WERI-Rb-1 (cell line): ENCODE results near the gene CYGB.

Source experiments
- DNase-seq: peaks from one replicate; pipeline ENCODE4 v3.0.0-alpha.2; 2020
- H3K27ac ChIP-seq: fragments of 250-450 bp; sonication (Bioruptor Pico); 2 replicates; pipeline ENCODE4 v1.5.1; 2020; ENCODE audit warnings: mild to moderate bottlenecking, moderate library complexity
- H3K27me3 ChIP-seq: fragments of 250-450 bp; sonication (Bioruptor Pico); 2 replicates; pipeline ENCODE4 v1.5.1; 2021; ENCODE audit warnings: mild to moderate bottlenecking, low read depth, moderate library complexity; ENCODE audit not compliant: insufficient read depth, severe bottlenecking
- H3K36me3 ChIP-seq: fragments of 250-450 bp; sonication (Bioruptor Pico); 2 replicates; pipeline ENCODE4 v1.5.1; 2020; ENCODE audit warnings: mild to moderate bottlenecking, moderate library complexity
- H3K4me3 ChIP-seq: 2 replicates; pipeline ENCODE4 v1.5.1; 2011; ENCODE audit warnings: low read depth, mild to moderate bottlenecking, control low read depth, low read length
- H3K9me3 ChIP-seq: fragments of 250-450 bp; sonication (Bioruptor Pico); 2 replicates; pipeline ENCODE4 v1.5.1; 2021; ENCODE audit warnings: mild to moderate bottlenecking, moderate library complexity; ENCODE audit not compliant: severe bottlenecking
- CTCF ChIP-seq: IDR thresholded peaks from 2 replicates; pipeline ENCODE4 v1.5.1; 2011; ENCODE audit warnings: low read depth, mild to moderate bottlenecking, control low read depth, inconsistent platforms, low read length

CYGB gene

GRCh38 chr17:76550712-76551615 is 13.5 kb upstream of the CYGB start:
- Histone ChIP-seq H3K27me3 (no peaks in the 10 kb centered on the region), H3K27ac (peak overlapping the region; percentile 40), H3K36me3 (no peaks in the 10 kb centered on the region; the same call in 1 of the 2 replicates), H3K9me3 (no peaks in the 10 kb centered on the region), H3K4me3 (no peak overlapping the region)
- no peak for DNase-seq
- TF ChIP-seq CTCF: no peak

GRCh38 chr17:76549539-76549938 is 12.0 kb upstream of the CYGB start:
- TF ChIP-seq CTCF: no peak
- Histone ChIP-seq H3K27ac (no peak overlapping the region), H3K9me3 (no peaks in the 10 kb centered on the region), H3K27me3 (no peaks in the 10 kb centered on the region), H3K4me3 (no peak overlapping the region), H3K36me3 (no peaks in the 10 kb centered on the region; the same call in 1 of the 2 replicates)
- no peak for DNase-seq

- no peak for TF ChIP-seq CTCF
- DNase-seq: no peak
- H3K36me3 ChIP-seq: no peaks in the 10 kb centered on the region; the same call in 1 of the 2 replicates
- no peaks in the 10 kb centered on the region for H3K27me3 ChIP-seq
- H3K9me3 ChIP-seq: no peaks in the 10 kb centered on the region
- H3K4me3 ChIP-seq: no peak overlapping the region
- H3K27ac ChIP-seq: no peak overlapping the region
Measured at GRCh38 chr17:76549215-76549518, 11.7 kb upstream of the CYGB start.

- no peak for TF ChIP-seq CTCF
- no peaks in the 10 kb centered on the region; the same call in 1 of the 2 replicates for H3K36me3 ChIP-seq
- no peak for DNase-seq
- no peaks in the 10 kb centered on the region for H3K27me3 ChIP-seq
- H3K4me3 ChIP-seq: no peak overlapping the region
- no peak overlapping the region for H3K27ac ChIP-seq
- no peaks in the 10 kb centered on the region for H3K9me3 ChIP-seq
Measured at GRCh38 chr17:76548378-76549214, 11.1 kb upstream of the CYGB start.

- no peaks in the 10 kb centered on the region; the same call in 1 of the 2 replicates for H3K36me3 ChIP-seq
- no peak overlapping the region for H3K4me3 ChIP-seq
- no peak overlapping the region for H3K27ac ChIP-seq
- TF ChIP-seq CTCF: no peak
- no peaks in the 10 kb centered on the region for H3K27me3 ChIP-seq
- no peaks in the 10 kb centered on the region for H3K9me3 ChIP-seq
- DNase-seq: no peak
Measured at GRCh38 chr17:76547642-76548202, 10.2 kb upstream of the CYGB start.
